Keratinocyte (primary cell): ENCODE measurements around the gene HARBI1.

Experiments used
- CTCF ChIP-seq, 3 experiments: IDR thresholded peaks in 1 of 3; conservative IDR thresholded peaks in 1 of 3; optimal IDR thresholded peaks in 1 of 3; 2 replicates in 2 of 3; 3 replicates in 1 of 3; pipeline versions ENCODE3 to v1.5.1; 2011; ENCODE audit warnings: low read length in 3 of 3, mild to moderate bottlenecking in 3 of 3, moderate library complexity in 2 of 3, control low read depth in 1 of 3, inconsistent platforms in 1 of 3; ENCODE audit not compliant: insufficient read depth in 2 of 3; ENCODE audit errors: extremely low read depth in 1 of 3
- EZH2 ChIP-seq: IDR thresholded peaks from one replicate; pipeline ENCODE4 v1.6.1; 2012; ENCODE audit warnings: inconsistent platforms, mild to moderate bottlenecking, low read length, moderate library complexity

GRCh38 chr11:46616551-46617133 is 385 bp downstream of the HARBI1 start:
- TF ChIP-seq CTCF (optimal IDR thresholded peaks at IDR 0.05 in 1 of 3, IDR thresholded peaks at IDR 0.05 in 1 of 3, conservative IDR thresholded peaks at IDR 0.05 in 1 of 3; ENCODE audit: extremely low read depth in 1 of 3, insufficient read depth in 2 of 3, low read length in 3 of 3) (no peak), EZH2 (no peak)
